GDM1 (cell line): ENCODE results near the gene TTLL3.
"Not testable (repeated sequence)": the region's sequence is repeated elsewhere in the genome, so short reads cannot be mapped to it uniquely, and the experiment has no call there.

ENCODE experiments used
- DNase-seq: peaks from one replicate; lab custom pipeline; 2025; lab: John Stamatoyannopoulos, UW

Gene TTLL3

GRCh38 chr3:9843715-9844438 lies 33.8 kb downstream of the TTLL3 start, which contains the start of gene RPUSD3:
TSS of gene RPUSD3 (minus strand) at chr3:9844008. CDS start at chr3:9843990, 18 bp downstream.
- peak; percentile 89 for DNase-seq

- DNase-seq = no peak
Measured at GRCh38 chr3:9846231-9846630, 36.2 kb downstream of the TTLL3 start.

GRCh38 chr3:9846931-9847488 lies 36.9 kb downstream of the TTLL3 start:
- DNase-seq = no peak

- DNase-seq = not testable (repeated sequence)
Measured at GRCh38 chr3:9847870-9848269, 37.8 kb downstream of the TTLL3 start.

- peak; percentile 19 for DNase-seq
Measured at GRCh38 chr3:9848860-9849259, 38.8 kb downstream of the TTLL3 start.

- DNase-seq = not testable (repeated sequence)
Measured at GRCh38 chr3:9851383-9851782, 41.3 kb downstream of the TTLL3 start.

GRCh38 chr3:9851926-9852325 lies 41.9 kb downstream of the TTLL3 start:
- DNase-seq = not testable (repeated sequence)

- DNase-seq = no peak
Measured at GRCh38 chr3:9852528-9852927, 42.5 kb downstream of the TTLL3 start.

GRCh38 chr3:9854291-9854940 lies 44.4 kb downstream of the TTLL3 start:
- not testable (repeated sequence) for DNase-seq

- no peak for DNase-seq
Measured at GRCh38 chr3:9855594-9855993, 45.5 kb downstream of the TTLL3 start.

- DNase-seq = no peak
Measured at GRCh38 chr3:9859530-9860025, 49.5 kb downstream of the TTLL3 start.

- no peak for DNase-seq
Measured at GRCh38 chr3:9861201-9861600, 51.1 kb downstream of the TTLL3 start.

- no peak for DNase-seq
Measured at GRCh38 chr3:9861626-9862130, 51.6 kb downstream of the TTLL3 start.

GRCh38 chr3:9862391-9863057 lies 52.5 kb downstream of the TTLL3 start:
- no peak for DNase-seq

- DNase-seq = no peak
Measured at GRCh38 chr3:9863058-9863772, 53.2 kb downstream of the TTLL3 start.

GRCh38 chr3:9864200-9864927 lies 54.3 kb downstream of the TTLL3 start:
- no peak for DNase-seq

- not testable (repeated sequence) for DNase-seq
Measured at GRCh38 chr3:9865125-9865637, 55.1 kb downstream of the TTLL3 start.

GRCh38 chr3:9866639-9867038 lies 56.6 kb downstream of the TTLL3 start:
- no peak for DNase-seq

GRCh38 chr3:9867106-9867505 lies 57.0 kb downstream of the TTLL3 start:
- no peak for DNase-seq

GRCh38 chr3:9869955-9870354 lies 59.9 kb downstream of the TTLL3 start:
- DNase-seq = no peak

- no peak for DNase-seq
Measured at GRCh38 chr3:9870978-9871377, 60.9 kb downstream of the TTLL3 start.
